Upper lobe of right lung (tissue), 1 donor: ENCODE data around the gene PRPF31. TPM values are rescaled to one million over a fixed set of nuclear protein-coding genes. Genes with fewer than 3 reads are reported as not detected.

Source experiments
- ATAC-seq: fragments of 200-7000 bp; cut with Tn5 transposase; one replicate; pipeline ENCODE4 v1.9.1; 2020; ENCODE audit warnings: mild to moderate bottlenecking, moderate library complexity
- DNase-seq: peaks from one replicate; pipeline ENCODE4 v3.0.0-alpha.2; 2020
- H3K27ac ChIP-seq: fragments of 200-600 bp; one replicate; pipeline ENCODE4 v1.8.0; 2022
- H3K27me3 ChIP-seq: fragments of 200-600 bp; one replicate; pipeline ENCODE4 v1.8.0; 2022; ENCODE audit warnings: mild to moderate bottlenecking
- H3K36me3 ChIP-seq: fragments of 200-600 bp; one replicate; pipeline ENCODE4 v1.8.0; 2022
- H3K4me1 ChIP-seq: fragments of 200-600 bp; one replicate; pipeline ENCODE4 v1.8.0; 2022
- H3K4me3 ChIP-seq: fragments of 200-600 bp; one replicate; pipeline ENCODE4 v1.8.0; 2022; ENCODE audit warnings: mild to moderate bottlenecking
- H3K9me3 ChIP-seq: fragments of 200-600 bp; one replicate; pipeline ENCODE4 v1.8.0; 2022
- intact Hi-C: fragments of 100-400 bp; cut with DNase I; formaldehyde crosslinking; loops from one replicate; pipeline ENCODE4 v1.11.0; 2022
- long read RNA-seq: library from polyadenylated mRNA; unstranded; transcript quantifications from one replicate; pipeline ENCODE4 v2.0.0, GENCODE V29; 2021
- total RNA-seq: library from RNA; stranded (reverse); fragmentation: NEBNext Ultra II Directional; extraction: Animal tissue kit (Norgen Biotek cat#: 25700); gene quantifications from one replicate; pipeline ENCODE4 v1.2.1, GENCODE V29; 2021
- TF ChIP-seq, protein P1 (sequence below): fragments of 200-600 bp; IDR thresholded peaks from one replicate; pipeline ENCODE4 v1.8.0; 2022; ENCODE audit warnings: antibody characterized with exemption
- donor health status: DM: no; HTN: yes; CAD: no; lungs with severe emphysema.

PRPF31 gene, protein sequence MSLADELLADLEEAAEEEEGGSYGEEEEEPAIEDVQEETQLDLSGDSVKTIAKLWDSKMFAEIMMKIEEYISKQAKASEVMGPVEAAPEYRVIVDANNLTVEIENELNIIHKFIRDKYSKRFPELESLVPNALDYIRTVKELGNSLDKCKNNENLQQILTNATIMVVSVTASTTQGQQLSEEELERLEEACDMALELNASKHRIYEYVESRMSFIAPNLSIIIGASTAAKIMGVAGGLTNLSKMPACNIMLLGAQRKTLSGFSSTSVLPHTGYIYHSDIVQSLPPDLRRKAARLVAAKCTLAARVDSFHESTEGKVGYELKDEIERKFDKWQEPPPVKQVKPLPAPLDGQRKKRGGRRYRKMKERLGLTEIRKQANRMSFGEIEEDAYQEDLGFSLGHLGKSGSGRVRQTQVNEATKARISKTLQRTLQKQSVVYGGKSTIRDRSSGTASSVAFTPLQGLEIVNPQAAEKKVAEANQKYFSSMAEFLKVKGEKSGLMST
- total RNA-seq, result 44.9 TPM
- long read RNA-seq, transcript PRPF31-201 (14 exons, 2,126 nt), result major isoform, 60 of 84 reads
- long read RNA-seq, partial matches to known transcripts, result 11 of 84 reads
- long read RNA-seq, other reads (novel, unspliced or antisense), result 10 of 84 reads

DNA sequence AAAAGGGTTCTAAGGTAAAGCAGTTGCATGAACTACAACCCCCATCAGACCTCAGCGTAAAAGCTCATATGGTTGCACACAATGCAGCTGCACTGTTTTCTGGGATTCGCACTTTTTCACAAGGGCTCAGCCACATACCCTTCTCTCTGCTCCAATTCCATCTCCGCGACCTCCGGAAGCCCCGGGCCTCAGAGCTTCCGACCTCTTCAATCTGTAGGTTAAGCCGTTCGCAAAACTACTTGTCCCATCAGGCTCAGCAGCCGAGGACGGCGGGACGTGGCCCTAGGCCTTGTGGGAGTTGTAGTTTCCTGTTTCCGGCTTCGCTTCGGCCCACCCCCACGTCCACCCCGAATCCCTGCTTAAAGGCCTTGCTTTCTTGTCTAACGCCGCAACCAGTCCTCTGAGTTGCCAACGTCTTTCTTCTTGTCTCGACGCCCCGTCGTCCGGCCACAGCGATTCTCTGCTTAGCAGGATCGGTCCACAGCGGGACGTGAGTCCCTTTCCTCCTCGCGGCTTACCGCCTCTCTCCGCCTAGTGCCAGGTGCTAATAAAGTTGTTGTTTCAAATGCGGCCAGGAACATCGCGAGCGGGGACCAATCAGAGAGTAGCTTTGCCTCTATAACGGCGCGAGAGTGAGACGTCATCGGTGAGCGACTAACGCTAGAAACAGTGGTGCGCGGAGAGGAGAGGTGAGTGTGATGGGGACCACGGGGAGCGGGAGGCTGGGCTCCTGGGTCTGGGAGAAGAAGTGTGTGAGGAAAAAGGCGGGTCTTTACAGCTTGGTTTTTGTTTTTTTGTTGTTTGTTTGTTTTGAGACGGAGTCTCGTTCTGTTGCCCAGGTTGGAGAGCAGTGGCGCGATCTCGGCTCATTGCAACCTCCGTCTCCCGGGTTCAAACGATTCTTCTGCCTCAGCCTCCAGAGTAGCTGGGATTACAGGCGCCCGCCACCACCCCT, at the start of gene PRPF31, which contains the start of gene TFPT:
TSS of gene PRPF31 (plus strand) at position 646 of the 955 bp plus-strand sequence. CDS start 2,525 bp downstream, outside the sequence.
TSS of gene TFPT (minus strand) at position 549 of the 955 bp plus-strand sequence. CDS start at position 161, 388 bp downstream.
- intact Hi-C loops, result no loop called here
- Histone ChIP-seq H3K27me3 (no peaks in the 10 kb centered on the region), H3K9me3 (no peaks in the 10 kb centered on the region), H3K27ac (peak within 1 kb of the TSS; percentile 90), H3K4me1 (peaks cover 22% of the 10 kb centered on the region), H3K36me3 (peaks cover 37% of the 10 kb centered on the region), H3K4me3 (peak within 1 kb of the TSS; percentile 97)
- DNase-seq (peak; percentile 97), ATAC-seq (peak; percentile 95)
- TF ChIP-seq, protein P1, sequence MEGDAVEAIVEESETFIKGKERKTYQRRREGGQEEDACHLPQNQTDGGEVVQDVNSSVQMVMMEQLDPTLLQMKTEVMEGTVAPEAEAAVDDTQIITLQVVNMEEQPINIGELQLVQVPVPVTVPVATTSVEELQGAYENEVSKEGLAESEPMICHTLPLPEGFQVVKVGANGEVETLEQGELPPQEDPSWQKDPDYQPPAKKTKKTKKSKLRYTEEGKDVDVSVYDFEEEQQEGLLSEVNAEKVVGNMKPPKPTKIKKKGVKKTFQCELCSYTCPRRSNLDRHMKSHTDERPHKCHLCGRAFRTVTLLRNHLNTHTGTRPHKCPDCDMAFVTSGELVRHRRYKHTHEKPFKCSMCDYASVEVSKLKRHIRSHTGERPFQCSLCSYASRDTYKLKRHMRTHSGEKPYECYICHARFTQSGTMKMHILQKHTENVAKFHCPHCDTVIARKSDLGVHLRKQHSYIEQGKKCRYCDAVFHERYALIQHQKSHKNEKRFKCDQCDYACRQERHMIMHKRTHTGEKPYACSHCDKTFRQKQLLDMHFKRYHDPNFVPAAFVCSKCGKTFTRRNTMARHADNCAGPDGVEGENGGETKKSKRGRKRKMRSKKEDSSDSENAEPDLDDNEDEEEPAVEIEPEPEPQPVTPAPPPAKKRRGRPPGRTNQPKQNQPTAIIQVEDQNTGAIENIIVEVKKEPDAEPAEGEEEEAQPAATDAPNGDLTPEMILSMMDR, result no peak

DNA sequence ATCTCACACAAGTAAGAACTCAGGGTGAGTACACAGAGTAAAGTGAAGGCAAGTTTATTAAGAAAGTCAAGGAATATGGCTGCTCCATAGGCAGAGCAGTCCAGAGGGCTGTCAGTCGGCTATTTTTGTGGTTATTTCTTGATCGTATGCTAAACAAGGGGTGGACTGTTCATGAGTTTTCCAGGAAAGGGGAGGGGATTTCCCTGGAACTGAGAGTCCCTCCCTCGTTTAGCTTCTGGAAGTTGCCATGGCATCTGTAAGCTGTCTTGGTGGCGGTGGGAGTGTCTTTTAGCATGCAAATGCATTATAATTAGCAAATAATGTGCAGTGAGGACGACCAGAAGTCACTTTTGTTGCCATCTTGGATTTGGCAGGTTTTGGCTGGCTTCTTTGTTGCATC, 46.1 kb upstream of the PRPF31 start:
- no peaks in the 10 kb centered on the region for H3K27me3 ChIP-seq
- H3K27ac ChIP-seq, result no peak overlapping the region
- TF ChIP-seq, protein P1, result no peak
- DNase-seq (no peak), ATAC-seq (no peak)
- no peaks in the 10 kb centered on the region for H3K4me1 ChIP-seq
- H3K4me3 ChIP-seq, result no peak overlapping the region
- H3K36me3 ChIP-seq, result no peaks in the 10 kb centered on the region
- intact Hi-C loops, result no loop called here
- H3K9me3 ChIP-seq, result no peaks in the 10 kb centered on the region

DNA sequence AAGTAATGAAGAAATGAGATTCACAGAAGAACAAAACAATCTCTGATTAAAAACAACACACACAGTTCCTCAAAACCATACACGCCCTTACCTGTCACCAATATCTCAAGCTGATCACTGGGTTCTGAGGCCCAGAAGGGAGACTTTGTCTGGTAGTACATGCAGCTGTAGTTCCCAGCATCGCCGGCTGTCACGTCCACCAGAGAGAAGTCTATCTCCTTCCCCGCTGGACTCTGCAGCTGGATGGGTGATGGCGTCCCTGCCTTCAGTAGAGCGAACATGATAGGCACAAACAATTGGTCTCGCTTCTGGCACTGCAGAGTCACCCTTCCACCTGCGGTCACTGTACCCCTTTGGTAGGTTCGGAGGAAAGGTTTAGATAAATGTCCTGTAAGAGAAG, 41.7 kb upstream of the PRPF31 start:
- intact Hi-C loops, result no loop called here
- ATAC-seq, result no peak

DNA sequence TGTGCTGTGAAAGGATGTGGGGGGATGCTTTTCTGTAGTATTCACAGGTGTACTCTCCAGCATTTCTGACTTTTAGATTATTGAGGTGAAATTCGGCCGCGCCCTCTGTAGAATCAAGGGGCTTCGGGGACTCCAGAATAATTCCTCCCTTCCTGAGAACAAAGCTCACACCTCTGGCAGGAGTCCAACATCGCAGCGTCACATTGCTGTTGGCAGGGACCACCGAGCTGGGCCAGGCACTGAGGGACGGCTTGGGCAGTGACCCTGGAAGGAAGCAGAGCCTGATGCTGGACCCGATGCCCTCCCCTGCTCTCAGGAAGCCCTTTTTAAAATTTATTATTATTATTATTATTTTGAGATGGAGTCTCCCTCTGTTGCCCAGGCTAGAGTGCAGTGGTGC, 40.7 kb upstream of the PRPF31 start:
- DNase-seq, result no peak
- H3K4me1 ChIP-seq, result no peaks in the 10 kb centered on the region
- TF ChIP-seq, protein P1, result no peak
- ATAC-seq, result no peak
- H3K4me3 ChIP-seq, result no peak overlapping the region
- no peak overlapping the region for H3K27ac ChIP-seq
- intact Hi-C loops, result no loop called here
- no peaks in the 10 kb centered on the region for H3K36me3 ChIP-seq
- no peaks in the 10 kb centered on the region for H3K27me3 ChIP-seq
- H3K9me3 ChIP-seq, result no peaks in the 10 kb centered on the region

More for the DNA sequence above, 41.7 kb upstream of the PRPF31 start:
- Histone ChIP-seq H3K27me3 (no peaks in the 10 kb centered on the region), H3K9me3 (no peaks in the 10 kb centered on the region), H3K36me3 (no peaks in the 10 kb centered on the region), H3K4me3 (no peak overlapping the region), H3K4me1 (no peaks in the 10 kb centered on the region), H3K27ac (no peak overlapping the region)
- DNase-seq, result no peak
- TF ChIP-seq, protein P1, result no peak

DNA sequence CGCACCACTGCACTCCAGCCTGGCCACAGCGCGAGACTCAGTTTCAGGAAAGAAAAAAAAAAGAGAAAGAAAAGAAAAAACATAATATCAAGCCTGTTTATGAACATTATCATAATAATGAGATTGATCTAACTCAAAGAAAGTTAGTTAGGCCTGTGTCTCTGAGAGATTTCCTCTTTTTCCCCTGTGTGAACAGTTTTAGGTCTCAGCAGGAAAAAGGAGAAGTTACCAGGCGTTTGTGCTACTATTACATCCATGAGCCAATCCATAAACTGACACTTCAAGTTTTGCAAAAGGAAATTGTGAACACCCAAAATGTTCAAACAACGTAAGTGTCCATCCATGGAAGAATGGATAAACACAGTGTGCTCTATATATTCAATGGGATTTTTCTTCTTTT, 38.2 kb upstream of the PRPF31 start:
- no peaks in the 10 kb centered on the region for H3K4me1 ChIP-seq
- TF ChIP-seq, protein P1, result no peak
- no peak overlapping the region for H3K4me3 ChIP-seq
- intact Hi-C loops, result no loop called here
- no peak overlapping the region for H3K27ac ChIP-seq
- H3K36me3 ChIP-seq, result no peaks in the 10 kb centered on the region
- no peaks in the 10 kb centered on the region for H3K27me3 ChIP-seq
- ATAC-seq (peak; percentile 74), DNase-seq (no peak)
- no peaks in the 10 kb centered on the region for H3K9me3 ChIP-seq
